K562 (cell line): ENCODE results near the gene NEURL2. TPM values are rescaled to one million over a fixed set of nuclear protein-coding genes. Genes with fewer than 3 reads are reported as not detected.

Source experiments
- ATAC-seq: fragments of 200-7000 bp; cut with Tn5 transposase; 3 replicates; pipeline ENCODE4 v1.9.1; 2020; ENCODE audit warnings: moderate library complexity
- BruUV-seq: library from RNA; stranded (reverse); fragments of 400-500 nt; replicated peaks from 2 replicates; lab custom pipeline; 2021; lab: Mats Ljungman, UMichigan
- CTCF ChIA-PET: fragments of 300-600 bp; formaldehyde crosslinking; extraction: SDS; loops from one replicate; lab custom pipeline; 2021; ENCODE audit warnings: low intra/inter-chr PET ratio; lab: Yijun Ruan, JAX
- POLR2A ChIA-PET: fragments of 300-600, 350-650 bp; sonication (Branson Sonifier 250); formaldehyde crosslinking; extraction: SDS; loops from one replicate; lab custom pipeline; 2021; ENCODE audit warnings: antibody characterized with exemption, inconsistent platforms; lab: Yijun Ruan, JAX
- DNase-seq, 4 experiments: peaks; one replicate each; pipeline versions ENCODE4 v3.0.0 to v3.0.0-alpha.2; 2011 to 2018; ENCODE audit warnings: low spot score in 3 of 4, mixed read lengths in 3 of 4; ENCODE audit errors: extremely low read depth in 1 of 4
- FAIRE-seq: peaks from 2 replicates; lab custom pipeline; 2011; peaks lifted over from hg19 to GRCh38; lab: Jason Lieb, UNC
- H2AFZ ChIP-seq: 2 replicates; pipeline ENCODE4 v1.6.0; 2011; ENCODE audit warnings: low read depth, low read length, control low read depth, inconsistent platforms
- H3K27ac ChIP-seq: fragments of 200-600 bp; 3 replicates; pipeline ENCODE4 v1.8.0; 2011; ENCODE audit warnings: low read depth, mild to moderate bottlenecking, control low read depth, inconsistent platforms, low read length, moderate library complexity, mixed read lengths; ENCODE audit errors: extremely low read depth
- H3K27me3 ChIP-seq, 2 experiments: fragments of 300-600 bp in 1 of 2; 2 replicates in 1 of 2; 3 replicates in 1 of 2; pipeline versions ENCODE4 v1.6.0 to v1.8.0; 2011; ENCODE audit warnings: inconsistent platforms in 2 of 2, low read length in 2 of 2, mild to moderate bottlenecking in 1 of 2, mixed read lengths in 1 of 2, moderate library complexity in 1 of 2; ENCODE audit not compliant: control insufficient read depth in 2 of 2, insufficient read depth in 2 of 2
- H3K36me3 ChIP-seq: fragments of 300-600 bp; 3 replicates; pipeline ENCODE4 v1.8.0; 2011; ENCODE audit warnings: mild to moderate bottlenecking, low read length, inconsistent platforms; ENCODE audit not compliant: control insufficient read depth, insufficient read depth
- H3K4me1 ChIP-seq, 2 experiments: fragments of 200-600 bp in 1 of 2; replicated peaks in 1 of 2; 2 replicates in 1 of 2; 3 replicates in 1 of 2; pipeline versions ENCODE4 v1.5.1 to v1.8.0; 2011; ENCODE audit warnings: inconsistent platforms in 2 of 2, low read length in 2 of 2, mild to moderate bottlenecking in 1 of 2, mixed read lengths in 1 of 2, moderate library complexity in 1 of 2; ENCODE audit not compliant: control insufficient read depth in 2 of 2, insufficient read depth in 2 of 2
- H3K4me2 ChIP-seq: 2 replicates; pipeline ENCODE4 v1.6.1; 2011; ENCODE audit warnings: low read length, control low read depth, inconsistent platforms, mixed read lengths; ENCODE audit not compliant: insufficient read depth
- H3K4me3 ChIP-seq: fragments of 200-600 bp; sonication (generic), shearing (Covaris generic); 2 replicates; pipeline ENCODE4 v1.5.1; 2016; ENCODE audit warnings: control low read depth, inconsistent platforms
- H3K79me2 ChIP-seq: fragments of 200-600 bp; 3 replicates; pipeline ENCODE4 v1.8.0; 2011; ENCODE audit warnings: low read length, inconsistent platforms; ENCODE audit not compliant: control insufficient read depth, insufficient read depth
- H3K9ac ChIP-seq, 2 experiments: 2 replicates each; pipeline versions ENCODE4 v1.6.0 to v1.6.1; 2011; ENCODE audit warnings: low read depth in 2 of 2, low read length in 2 of 2, control low read depth in 1 of 2, inconsistent platforms in 1 of 2, mild to moderate bottlenecking in 1 of 2, mixed read lengths in 1 of 2; ENCODE audit not compliant: insufficient read depth in 1 of 2
- H3K9me1 ChIP-seq: one replicate; pipeline ENCODE4 v1.6.0; 2011; ENCODE audit warnings: inconsistent platforms, mild to moderate bottlenecking, low read length, moderate library complexity; ENCODE audit not compliant: control insufficient read depth, insufficient read depth
- H3K9me3 ChIP-seq: replicated peaks from 2 replicates; pipeline ENCODE4 v1.5.1; 2011; ENCODE audit warnings: low read depth, low read length, inconsistent platforms; ENCODE audit not compliant: control insufficient read depth, insufficient read depth
- H4K20me1 ChIP-seq: replicated peaks from 2 replicates; pipeline ENCODE4 v1.6.1; 2011; ENCODE audit warnings: low read length, inconsistent platforms, mixed read lengths; ENCODE audit not compliant: control insufficient read depth, insufficient read depth
- GABPB2 ChIP-seq: fragments of 250-450 bp; sonication (Bioruptor Pico); conservative IDR thresholded peaks from 2 replicates; pipeline ENCODE4 v1.5.1; 2021; ENCODE audit warnings: mild to moderate bottlenecking
- ILF3 ChIP-seq: fragments of 450-650 bp; IDR thresholded peaks from 2 replicates; pipeline ENCODE4 v1.6.1; 2018; ENCODE audit warnings: antibody characterized with exemption, mild to moderate bottlenecking, moderate library complexity, borderline replicate concordance
- KLF6 ChIP-seq: fragments of 250-450 bp; sonication (Bioruptor Pico); IDR thresholded peaks from 2 replicates; pipeline ENCODE4 v1.4.0; 2020; ENCODE audit warnings: mild to moderate bottlenecking, moderate library complexity, borderline replicate concordance
- LCOR ChIP-seq: sonication (generic); formaldehyde crosslinking; IDR thresholded peaks from 2 replicates; pipeline ENCODE4 v1.8.0; 2022; ENCODE audit warnings: mild to moderate bottlenecking, missing genetic modification reagents
- NFXL1 ChIP-seq: fragments of 450-650 bp; formaldehyde crosslinking; IDR thresholded peaks from 2 replicates; pipeline ENCODE4 v1.4.0; 2021; ENCODE audit warnings: mild to moderate bottlenecking
- OTX1 ChIP-seq: fragments of 450-650 bp; formaldehyde crosslinking; IDR thresholded peaks from 2 replicates; pipeline ENCODE4 v1.4.0; 2022; ENCODE audit warnings: mild to moderate bottlenecking
- PURB ChIP-seq: sonication (generic); formaldehyde crosslinking; IDR thresholded peaks from 2 replicates; pipeline ENCODE4 v1.9.0; 2021; ENCODE audit warnings: low read depth, mild to moderate bottlenecking, missing genetic modification reagents
- RBM22 ChIP-seq: fragments of 200-400 bp; formaldehyde crosslinking; IDR thresholded peaks from 2 replicates; pipeline ENCODE4 v1.6.1; 2018; ENCODE audit warnings: low read length, low read depth; ENCODE audit not compliant: poor library complexity, severe bottlenecking
- SAFB2 ChIP-seq: fragments of 200-400 bp; formaldehyde crosslinking; IDR thresholded peaks from 2 replicates; pipeline ENCODE4 v1.6.1; 2018; ENCODE audit warnings: borderline replicate concordance, low read length, low read depth, moderate library complexity; ENCODE audit not compliant: severe bottlenecking
- SMC3 ChIP-seq: conservative IDR thresholded peaks from 2 replicates; pipeline ENCODE4 v1.6.1; 2011; ENCODE audit warnings: low read depth, low read length, improper control_type of control experiment; ENCODE audit not compliant: insufficient read depth
- ZEB2 ChIP-seq: fragments of 450-650 bp; IDR thresholded peaks from 2 replicates; pipeline ENCODE4 v1.6.1; 2016
- ZFP36 ChIP-seq: fragments of 150-350 bp; IDR thresholded peaks from 2 replicates; pipeline ENCODE4 v1.6.1; 2018; ENCODE audit warnings: low read length, low read depth; ENCODE audit not compliant: partially characterized antibody
- ZKSCAN3 ChIP-seq: fragments of 250-450 bp; sonication (Bioruptor Pico); IDR thresholded peaks from 2 replicates; pipeline ENCODE4 v1.4.0; 2020
- WGBS: fragments of 100-300 bp; shearing (Covaris generic); methylation state at CpG from one replicate; pipeline ENCODE4 v1.1.6; 2016; ENCODE audit warnings: low coverage, mixed read lengths; ENCODE audit not compliant: insufficient coverage; ENCODE audit errors: missing lambda C conversion rate; 5-methylcytosine and 5-hydroxymethylcytosine counted together
- in situ Hi-C: fragments of 300-500 bp; cut with MboI; formaldehyde crosslinking; loops from 4 replicates; pipeline ENCODE4 v1.15.0; 2018; ENCODE audit warnings: inconsistent platforms, mixed read lengths
- intact Hi-C: fragments of 100-400 bp; cut with micrococcal nuclease; formaldehyde crosslinking; loops from 2 replicates; pipeline ENCODE4 v1.14.2; 2022
- polyA plus RNA-seq, 8 experiments: library from polyadenylated mRNA; depleted of rRNA in 4 of 8; stranded (reverse) in 5 of 8; unstranded in 3 of 8; fragments of >200 nt; fragmentation: Nextera tagmentation in 2 of 8; fragmentation: Illumina TruSeq in 1 of 8; extraction: Ambion mirVana in 2 of 8; extraction: Trizol in 1 of 8; gene quantifications; 2 replicates each; pipeline versions ENCODE4 v1.2.1 to v1.2.3, GENCODE V29; 2011 to 2014; ENCODE audit warnings: inconsistent platforms in 1 of 8, missing spikeins in 1 of 8
- total RNA-seq, 7 experiments: library from RNA; depleted of rRNA in 6 of 7; stranded (reverse); fragments of >200 nt in 6 of 7; fragmentation: Illumina TruSeq in 2 of 7; extraction: Trizol in 2 of 7; gene quantifications; 2 replicates each; pipeline versions ENCODE4 v1.2.1 to v1.2.3, GENCODE V29; 2011 to 2021; ENCODE audit warnings: low replicate concordance in 1 of 7
- TF ChIP-seq, protein P1 (sequence below): fragments of 450-650 bp; IDR thresholded peaks from 2 replicates; pipeline ENCODE4 v1.6.1; 2016; ENCODE audit warnings: antibody characterized with exemption
- TF ChIP-seq, protein P2 (sequence below): fragments of 250-450 bp; sonication (Bioruptor Pico); IDR thresholded peaks from 2 replicates; pipeline ENCODE4 v1.9.0; 2021; ENCODE audit warnings: mild to moderate bottlenecking

The NEURL2 gene
- total and polyA plus RNA-seq, 9 of the 15 experiments (the other 6 are each of a cell fraction or from before 2014, with no cell fraction given): 0.22 to 1.9 (median 0.50) TPM; not detected in 1

- CTCF ChIA-PET: no interaction called here
- Histone ChIP-seq H2AFZ (no peak overlapping the region), H3K79me2 (no peaks in the 10 kb centered on the region), H3K36me3 (no peaks in the 10 kb centered on the region), H3K27me3 (no peaks in the 10 kb centered on the region; a peak in 1 of 5 replicates), H3K4me3 (no peak overlapping the region), H3K27ac (no peak overlapping the region), H3K4me2 (no peak overlapping the region), H4K20me1 (peaks cover 3% of the 10 kb centered on the region; the same call in 1 of the 2 replicates), H3K4me1 (peaks cover 6 to 10% of the 10 kb centered on the region in 2 experiments; a peak in 4 of 5 replicates), H3K9me1 (no peaks in the 10 kb centered on the region), H3K9ac (no peak overlapping the region), H3K9me3 (no peaks in the 10 kb centered on the region)
- no peak for FAIRE-seq
- no TSS peak for BruUV-seq
- intact Hi-C loops: no loop called here
- no peak for TF ChIP-seq NFXL1 (CRISPR knock-in tag)
- 42% methylated on average over 2 of the region's 2 CpGs for WGBS
- no peak for DNase-seq
- POLR2A ChIA-PET: interaction anchor here (0.6 to 8.0 kb wide), 4 partner anchors 6 to 80 kb away, joined by 3 to 91 read pairs (median 4); partner anchors contain the start of gene PCIF1
- ATAC-seq: no peak
- in situ Hi-C loops: no loop called here
Measured at GRCh38 chr20:45926731-45927070, 35.7 kb upstream of the NEURL2 start.

GRCh38 chr20:45925821-45926506 lies 35.0 kb upstream of the NEURL2 start:
- no TSS peak for BruUV-seq
- TF ChIP-seq PURB (no peak), KLF6 (CRISPR knock-in tag) (no peak), LCOR (CRISPR knock-in tag) (no peak), SAFB2 (no peak), ILF3 (no peak), ZKSCAN3 (CRISPR knock-in tag) (no peak), OTX1 (CRISPR knock-in tag) (no peak), ZEB2 (no peak), ZFP36 (no peak), SMC3 (no peak), GABPB2 (no peak), RBM22 (no peak)
- TF ChIP-seq, protein P1, sequence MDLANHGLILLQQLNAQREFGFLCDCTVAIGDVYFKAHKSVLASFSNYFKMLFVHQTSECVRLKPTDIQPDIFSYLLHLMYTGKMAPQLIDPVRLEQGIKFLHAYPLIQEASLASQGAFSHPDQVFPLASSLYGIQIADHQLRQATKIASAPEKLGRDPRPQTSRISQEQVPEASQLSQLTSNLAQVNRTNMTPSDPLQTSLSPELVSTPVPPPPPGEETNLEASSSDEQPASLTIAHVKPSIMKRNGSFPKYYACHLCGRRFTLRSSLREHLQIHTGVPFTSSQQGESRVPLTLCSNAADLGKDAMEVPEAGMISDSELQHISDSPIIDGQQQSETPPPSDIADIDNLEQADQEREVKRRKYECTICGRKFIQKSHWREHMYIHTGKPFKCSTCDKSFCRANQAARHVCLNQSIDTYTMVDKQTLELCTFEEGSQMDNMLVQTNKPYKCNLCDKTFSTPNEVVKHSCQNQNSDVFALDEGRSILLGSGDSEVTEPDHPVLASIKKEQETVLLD: no peak
- TF ChIP-seq, protein P2, sequence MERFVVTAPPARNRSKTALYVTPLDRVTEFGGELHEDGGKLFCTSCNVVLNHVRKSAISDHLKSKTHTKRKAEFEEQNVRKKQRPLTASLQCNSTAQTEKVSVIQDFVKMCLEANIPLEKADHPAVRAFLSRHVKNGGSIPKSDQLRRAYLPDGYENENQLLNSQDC (CRISPR knock-in tag): no peak

More at GRCh38 chr20:45925821-45926506, 35.0 kb upstream of the NEURL2 start:
- H3K79me2 ChIP-seq: no peaks in the 10 kb centered on the region
- in situ Hi-C loops: no loop called here
- no peak for ATAC-seq
- no peak overlapping the region for H3K9ac ChIP-seq
- ChIA-PET CTCF (no interaction called here), POLR2A (interaction anchor here (0.7 to 8.0 kb wide), 3 partner anchors 7 to 23 kb away, joined by 3 to 91 read pairs (median 3); partner anchors contain the start of gene PCIF1)
- H3K36me3 ChIP-seq: no peaks in the 10 kb centered on the region
- intact Hi-C loops: no loop called here
- FAIRE-seq: no peak
- H3K9me3 ChIP-seq: no peaks in the 10 kb centered on the region
- H3K27me3 ChIP-seq: no peaks in the 10 kb centered on the region; a peak in 1 of 5 replicates
- peaks cover 3% of the 10 kb centered on the region; the same call in 1 of the 2 replicates for H4K20me1 ChIP-seq
- no peak overlapping the region for H3K4me3 ChIP-seq
- H2AFZ ChIP-seq: no peak overlapping the region
- H3K9me1 ChIP-seq: no peaks in the 10 kb centered on the region
- 36% methylated on average over 9 of the region's 9 CpGs for WGBS
- no peak overlapping the region for H3K27ac ChIP-seq
- H3K4me2 ChIP-seq: no peak overlapping the region
- H3K4me1 ChIP-seq: peaks cover 6 to 10% of the 10 kb centered on the region in 2 experiments; a peak in 4 of 5 replicates
- DNase-seq: no peak
